ENCODE data around the gene OR10V1.

DNA sequence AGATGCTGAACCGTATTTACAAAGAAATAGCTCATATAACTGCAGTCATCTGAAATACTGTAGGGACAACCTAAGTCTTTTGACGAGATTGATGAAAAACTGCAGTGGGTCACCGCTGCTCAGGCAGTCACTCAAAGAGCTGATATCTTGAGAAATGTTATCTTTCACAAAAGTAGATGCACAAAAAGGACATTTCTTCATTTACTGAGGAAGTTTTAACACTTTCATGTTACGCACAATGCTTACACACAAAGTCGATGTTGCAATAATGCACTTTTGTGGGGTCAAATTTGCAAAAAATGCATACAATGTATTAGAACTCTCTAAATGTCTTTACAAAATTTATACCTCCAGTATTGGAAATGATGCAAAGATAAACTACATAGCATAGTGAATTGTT lies 16.2 kb upstream of the OR10V1 start:
- TF ChIP-seq, protein P1, sequence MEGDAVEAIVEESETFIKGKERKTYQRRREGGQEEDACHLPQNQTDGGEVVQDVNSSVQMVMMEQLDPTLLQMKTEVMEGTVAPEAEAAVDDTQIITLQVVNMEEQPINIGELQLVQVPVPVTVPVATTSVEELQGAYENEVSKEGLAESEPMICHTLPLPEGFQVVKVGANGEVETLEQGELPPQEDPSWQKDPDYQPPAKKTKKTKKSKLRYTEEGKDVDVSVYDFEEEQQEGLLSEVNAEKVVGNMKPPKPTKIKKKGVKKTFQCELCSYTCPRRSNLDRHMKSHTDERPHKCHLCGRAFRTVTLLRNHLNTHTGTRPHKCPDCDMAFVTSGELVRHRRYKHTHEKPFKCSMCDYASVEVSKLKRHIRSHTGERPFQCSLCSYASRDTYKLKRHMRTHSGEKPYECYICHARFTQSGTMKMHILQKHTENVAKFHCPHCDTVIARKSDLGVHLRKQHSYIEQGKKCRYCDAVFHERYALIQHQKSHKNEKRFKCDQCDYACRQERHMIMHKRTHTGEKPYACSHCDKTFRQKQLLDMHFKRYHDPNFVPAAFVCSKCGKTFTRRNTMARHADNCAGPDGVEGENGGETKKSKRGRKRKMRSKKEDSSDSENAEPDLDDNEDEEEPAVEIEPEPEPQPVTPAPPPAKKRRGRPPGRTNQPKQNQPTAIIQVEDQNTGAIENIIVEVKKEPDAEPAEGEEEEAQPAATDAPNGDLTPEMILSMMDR (IDR thresholded peaks at IDR 0.05) = no peak
- no peak for TF ChIP-seq POLR2AphosphoS5 (IDR thresholded peaks at IDR 0.05)

Measured in gastroesophageal sphincter (tissue), 3 donors.